ENCODE results near the gene PDHA1.

PDHA1 gene

GRCh38 chrX:19381326-19381725 lies 37.6 kb downstream of the PDHA1 start:
- no peak for DNase-seq

- no peak for DNase-seq
These were observed 38.9 kb downstream of the PDHA1 start for GRCh38 chrX:19382555-19383145.

GRCh38 chrX:19386679-19387078 lies 43.0 kb downstream of the PDHA1 start:
- DNase-seq: no peak

- no peak for DNase-seq
These were observed 44.4 kb downstream of the PDHA1 start for GRCh38 chrX:19388064-19388679.

GRCh38 chrX:19388741-19389140 lies 45.0 kb downstream of the PDHA1 start:
- DNase-seq: no peak

GRCh38 chrX:19389227-19389845 lies 45.6 kb downstream of the PDHA1 start:
- DNase-seq: no peak

- DNase-seq: no peak
These were observed 48.4 kb downstream of the PDHA1 start for GRCh38 chrX:19392078-19392477.

- no peak for DNase-seq
These were observed 49.0 kb downstream of the PDHA1 start for GRCh38 chrX:19392703-19393102.

- DNase-seq: no peak
These were observed 60.0 kb downstream of the PDHA1 start for GRCh38 chrX:19403696-19404095.

- DNase-seq: no peak
These were observed 66.5 kb downstream of the PDHA1 start for GRCh38 chrX:19410259-19410658.
